AG09309 (cell line): Measurements from ENCODE around the gene CTNNA1.

ENCODE experiments used
- DNase-seq: peaks from one replicate; pipeline ENCODE4 v3.0.0-alpha.2; 2010; ENCODE audit warnings: low read depth
- H3K4me3 ChIP-seq: 2 replicates; pipeline ENCODE4 v1.5.1; 2011; ENCODE audit warnings: mild to moderate bottlenecking, low read depth, low read length, moderate library complexity; ENCODE audit not compliant: control insufficient read depth
- CTCF ChIP-seq: IDR thresholded peaks from 2 replicates; pipeline ENCODE4 v1.5.1; 2011; ENCODE audit warnings: mild to moderate bottlenecking, low read depth, low read length, inconsistent platforms; ENCODE audit not compliant: insufficient read depth, control insufficient read depth; ENCODE audit errors: missing control alignments

The CTNNA1 gene

DNA sequence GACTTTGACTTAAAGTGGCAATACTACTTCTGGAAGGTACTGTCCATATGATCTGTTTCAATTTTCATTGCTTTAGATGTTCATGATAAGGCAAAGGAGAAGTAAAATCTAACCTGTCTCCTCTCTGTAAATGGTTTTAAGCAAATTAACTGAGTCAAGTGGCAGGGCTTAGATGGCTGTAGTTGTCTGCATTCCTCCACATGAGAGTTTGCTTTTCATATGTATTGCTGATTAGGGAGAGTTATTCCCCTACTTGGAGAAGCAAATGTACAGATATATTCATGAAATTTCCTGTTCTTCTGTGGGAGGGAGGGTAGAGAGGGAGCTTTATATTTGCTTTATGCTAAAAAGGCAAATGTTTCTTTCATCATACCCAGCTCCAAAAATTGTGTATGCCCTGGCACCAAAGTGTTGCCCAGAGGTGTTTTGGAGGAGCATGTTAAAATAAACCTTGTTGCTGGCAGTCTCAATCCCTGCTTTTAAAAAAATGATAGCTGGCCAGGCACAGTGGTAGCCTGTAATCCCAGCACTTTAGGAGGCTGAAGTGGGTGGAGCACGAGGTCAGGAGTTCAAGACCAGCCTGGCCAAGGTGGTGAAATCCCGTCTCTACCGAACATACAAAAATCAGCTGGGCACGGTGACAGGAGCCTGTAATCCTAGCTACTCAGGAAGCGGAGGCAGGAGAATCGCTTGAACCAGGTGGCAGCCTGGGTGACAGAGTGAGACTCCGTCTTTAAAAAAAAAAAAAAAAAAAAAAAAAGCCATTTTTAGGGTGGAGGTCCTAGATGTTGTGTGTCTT, 125.4 kb downstream of the CTNNA1 start:
- no peak for DNase-seq
- no peak for TF ChIP-seq CTCF
- H3K4me3 ChIP-seq: no peak overlapping the region

DNA sequence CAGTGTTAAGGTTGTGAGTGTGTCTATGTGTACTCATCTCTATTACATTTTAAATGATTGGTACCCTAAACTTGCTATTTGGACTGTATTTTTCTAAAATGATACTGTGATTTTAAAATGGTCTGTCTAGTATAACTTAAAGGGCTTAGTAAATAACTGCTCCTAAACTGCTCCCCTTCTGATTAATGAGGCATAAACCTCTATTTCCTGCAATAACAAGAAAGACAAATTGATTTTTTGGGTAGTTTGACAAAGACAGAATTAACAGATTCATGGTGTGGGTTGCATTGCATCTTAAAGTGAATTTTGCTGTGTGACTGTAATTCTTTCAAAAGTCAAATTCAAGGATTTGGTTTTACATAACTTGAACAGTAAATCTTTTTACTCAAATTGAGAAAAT, 130.0 kb downstream of the CTNNA1 start:
- no peak overlapping the region for H3K4me3 ChIP-seq
- TF ChIP-seq CTCF: no peak
- no peak for DNase-seq

- no peak for TF ChIP-seq CTCF
- no peak for DNase-seq
- H3K4me3 ChIP-seq: no peak overlapping the region
Observed at GRCh38 chr5:138884094-138884493, 130.9 kb downstream of the CTNNA1 start.

GRCh38 chr5:138884554-138884953, 131.3 kb downstream of the CTNNA1 start:
- no peak for TF ChIP-seq CTCF
- no peak overlapping the region for H3K4me3 ChIP-seq
- DNase-seq: no peak

DNA sequence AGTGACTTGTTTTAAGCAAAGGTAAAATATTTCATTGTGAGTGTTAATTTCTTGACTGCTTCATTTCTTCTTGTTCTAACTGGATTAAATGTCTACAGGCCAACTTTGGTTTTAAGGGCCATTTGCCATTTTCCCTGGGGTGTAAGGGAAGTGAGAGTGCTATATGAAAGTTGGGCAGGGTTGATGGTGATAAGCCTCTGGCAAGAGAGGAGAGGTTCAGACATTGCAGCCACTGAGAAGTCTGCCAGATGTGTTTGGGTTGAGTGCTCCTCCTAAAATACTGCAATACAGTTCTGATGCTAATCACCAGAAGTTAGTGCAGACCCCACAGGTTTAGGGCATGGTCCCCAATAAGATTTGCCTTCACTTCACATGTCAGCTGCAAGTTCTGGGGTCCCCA, 136.8 kb downstream of the CTNNA1 start:
- DNase-seq: no peak
- TF ChIP-seq CTCF: no peak
- H3K4me3 ChIP-seq: no peak overlapping the region

- DNase-seq: no peak
- TF ChIP-seq CTCF: no peak
Observed at GRCh38 chr5:138890644-138891043, 137.4 kb downstream of the CTNNA1 start.

More at GRCh38 chr5:138890644-138891043, 137.4 kb downstream of the CTNNA1 start:
- no peak overlapping the region for H3K4me3 ChIP-seq
